ENCODE results near the gene DGUOK.

- TF ChIP-seq CTCF (IDR thresholded peaks at IDR 0.05) (no peak), POLR2A (IDR thresholded peaks at IDR 0.05) (no peak)
These were observed 55.5 kb downstream of the DGUOK start for GRCh38 chr2:73982140-73982617.
